ENCODE measurements around the gene PDPK1. TPM values are rescaled to one million over a fixed set of nuclear protein-coding genes. Genes with fewer than 3 reads are reported as not detected.
A peak's percentile ranks its signal among the peaks of the same experiment; 100 is the strongest.

PDPK1 gene
- total and polyA plus RNA-seq, 2 experiments from 2014 or later: 19.3 to 25.8 TPM

- TF ChIP-seq ZNF331 (CRISPR knock-in tag; IDR thresholded peaks at IDR 0.05; ENCODE audit: low read depth) (no peak), EZH2phosphoT487 (IDR thresholded peaks at IDR 0.05; ENCODE audit: unreplicated experiment) (no peak), CTCF (conservative IDR thresholded peaks at IDR 0.05; ENCODE audit: low read depth in 2 of 2) (peak in 1 of 2 experiments; percentile 33; a peak in 2 of 4 replicates)
- Histone ChIP-seq H3K79me2 (replicated peaks; ENCODE audit: insufficient read depth) (no peaks in the 10 kb centered on the region), H3K4me1 (ENCODE audit: insufficient read depth) (peaks cover 5% of the 10 kb centered on the region), H3K36me3 (ENCODE audit: insufficient read depth) (no peaks in the 10 kb centered on the region; the same call in 1 of the 2 replicates), H3K27ac (ENCODE audit: low read depth) (no peak overlapping the region), H3F3A (replicated peaks; ENCODE audit: low read depth) (peaks cover 17% of the 10 kb centered on the region; the same call in 1 of the 2 replicates), H2AFZ (no peak overlapping the region), H3K9me2 (ENCODE audit: insufficient read depth) (no peaks in the 10 kb centered on the region), H3K27me3 (ENCODE audit: insufficient read depth) (peaks cover 5% of the 10 kb centered on the region; the same call in 1 of the 2 replicates), H3K4me3 (no peak overlapping the region), H3K4me2 (no peak overlapping the region), H4K20me1 (replicated peaks; ENCODE audit: insufficient read depth) (peaks cover under 1% of the 10 kb centered on the region; the same call in 1 of the 2 replicates)
- ATAC-seq (no peak), DNase-seq (ENCODE audit: low spot score) (peak; percentile 51)
- H3K4me3 Mint-ChIP-seq: no peak overlapping the region
- no peak overlapping the region for H3K27ac Mint-ChIP-seq
- H3K9me3 Mint-ChIP-seq: peaks cover 3% of the 10 kb centered on the region; the same call in 1 of the 3 replicates
- peaks cover 24% of the 10 kb centered on the region for H3K27me3 Mint-ChIP-seq (ENCODE audit: insufficient read depth, low read depth, poor library complexity)
- peaks cover 14% of the 10 kb centered on the region for H3K36me3 Mint-ChIP-seq (ENCODE audit: low read depth)
- peaks cover 6% of the 10 kb centered on the region; the same call in 2 of the 3 replicates for H3K4me1 Mint-ChIP-seq
Measured at GRCh38 chr16:2529061-2529931, 8.5 kb upstream of the PDPK1 start.

GRCh38 chr16:2529961-2530628, 7.7 kb upstream of the PDPK1 start:
- no peaks in the 10 kb centered on the region; the same call in 1 of the 2 replicates for H3K36me3 ChIP-seq (ENCODE audit: insufficient read depth)
- no peak overlapping the region for H3K4me2 ChIP-seq
- H3K4me1 ChIP-seq (ENCODE audit: insufficient read depth): peaks cover 5% of the 10 kb centered on the region
- Mint-ChIP-seq H3K27ac (no peak overlapping the region), H3K4me1 (peaks cover 4% of the 10 kb centered on the region; the same call in 2 of the 3 replicates), H3K36me3 (ENCODE audit: low read depth) (peaks cover 6% of the 10 kb centered on the region; the same call in 2 of the 3 replicates), H3K27me3 (ENCODE audit: insufficient read depth, low read depth, poor library complexity) (peaks cover 24% of the 10 kb centered on the region), H3K4me3 (peak overlapping the region; percentile 38; the same call in 1 of the 3 replicates), H3K9me3 (peaks cover 3% of the 10 kb centered on the region; the same call in 1 of the 3 replicates)
- H3K79me2 ChIP-seq (replicated peaks; ENCODE audit: insufficient read depth): no peaks in the 10 kb centered on the region
- H3K9me2 ChIP-seq (ENCODE audit: insufficient read depth): no peaks in the 10 kb centered on the region
- H2AFZ ChIP-seq: no peak overlapping the region
- peaks cover 5% of the 10 kb centered on the region; the same call in 1 of the 2 replicates for H3K27me3 ChIP-seq (ENCODE audit: insufficient read depth)
- DNase-seq (ENCODE audit: low spot score) (no peak), ATAC-seq (no peak)
- peaks cover 17% of the 10 kb centered on the region; the same call in 1 of the 2 replicates for H3F3A ChIP-seq (replicated peaks; ENCODE audit: low read depth)
- peak overlapping the region; percentile 72; the same call in 1 of the 2 replicates for H3K27ac ChIP-seq (ENCODE audit: low read depth)
- H4K20me1 ChIP-seq (replicated peaks; ENCODE audit: insufficient read depth): no peaks in the 10 kb centered on the region
- H3K4me3 ChIP-seq: no peak overlapping the region
- TF ChIP-seq ZNF331 (CRISPR knock-in tag; IDR thresholded peaks at IDR 0.05; ENCODE audit: low read depth) (no peak), STAT1 (IDR thresholded peaks at IDR 0.05; ENCODE audit: unreplicated experiment) (no peak), CREB1 (CRISPR knock-in tag; IDR thresholded peaks at IDR 0.05; ENCODE audit: low read depth) (no peak), EZH2 (IDR thresholded peaks at IDR 0.05; ENCODE audit: low read depth, unreplicated experiment) (no peak), EZH2phosphoT487 (IDR thresholded peaks at IDR 0.05; ENCODE audit: unreplicated experiment) (no peak), POLR2AphosphoS5 (IDR thresholded peaks at IDR 0.05; ENCODE audit: low read depth) (no peak), JUNB (IDR thresholded peaks at IDR 0.05; ENCODE audit: unreplicated experiment) (no peak), REST (IDR thresholded peaks at IDR 0.05; ENCODE audit: unreplicated experiment) (no peak), ETS1 (IDR thresholded peaks at IDR 0.05) (no peak), ZNF114 (CRISPR knock-in tag; IDR thresholded peaks at IDR 0.05) (no peak), NANOG (IDR thresholded peaks at IDR 0.05; ENCODE audit: borderline replicate concordance) (no peak), CTCF (conservative IDR thresholded peaks at IDR 0.05; ENCODE audit: low read depth in 2 of 2) (no peak)

Measured in GM23338 (cell line).